PC-3 (cell line): ENCODE data around the gene KNDC1. TPM values are rescaled to one million over a fixed set of nuclear protein-coding genes. Genes with fewer than 3 reads are reported as not detected.

ENCODE experiments used
- ATAC-seq: fragments of 200-7000 bp; cut with Tn5 transposase; 2 replicates; pipeline ENCODE4 v1.9.1; 2020; ENCODE audit warnings: mild to moderate bottlenecking, moderate library complexity
- BruUV-seq: library from RNA; stranded (reverse); fragments of 400-500 nt; replicated peaks from 2 replicates; lab custom pipeline; 2021; lab: Mats Ljungman, UMichigan
- CTCF ChIA-PET: fragments of 300-600 bp; sonication (Branson Sonifier 250); formaldehyde crosslinking; loops from one replicate; lab custom pipeline; 2022; ENCODE audit warnings: antibody characterized with exemption; lab: Charles Lee
- POLR2A ChIA-PET: fragments of 300-600 bp; sonication (Branson Sonifier 250); formaldehyde crosslinking; loops from one replicate; lab custom pipeline; 2022; ENCODE audit warnings: antibody characterized with exemption; ENCODE audit not compliant: unreplicated experiment; lab: Charles Lee
- DNase-seq: peaks from one replicate; pipeline ENCODE4 v3.0.0-alpha.2; 2015
- H2AFZ ChIP-seq: fragments of 300-600 bp; sonication (generic); 2 replicates; pipeline ENCODE4 v1.6.0; 2016; ENCODE audit warnings: antibody characterized with exemption, low read length
- H3F3A ChIP-seq: fragments of 300-600 bp; sonication (generic); one replicate; pipeline ENCODE4 v1.6.0; 2017; ENCODE audit warnings: antibody characterized with exemption, low read length, control low read depth, mild to moderate bottlenecking; ENCODE audit not compliant: unreplicated experiment
- H3K27ac ChIP-seq: fragments of 300-600 bp; sonication (generic); 2 replicates; pipeline ENCODE4 v1.5.1; 2016; ENCODE audit warnings: mild to moderate bottlenecking, low read length
- H3K27me3 ChIP-seq: fragments of 300-600 bp; sonication (generic); 2 replicates; pipeline ENCODE4 v1.6.1; 2016; ENCODE audit warnings: low read length, mixed read lengths
- H3K36me3 ChIP-seq: fragments of 300-600 bp; sonication (generic); 2 replicates; pipeline ENCODE4 v1.6.1; 2016; ENCODE audit warnings: low read depth, mixed run types, low read length, mixed read lengths
- H3K4me1 ChIP-seq: fragments of 300-600 bp; sonication (generic); 2 replicates; pipeline ENCODE4 v1.5.1; 2016; ENCODE audit warnings: low read length; ENCODE audit not compliant: insufficient read depth
- H3K4me2 ChIP-seq: fragments of 300-600 bp; sonication (generic); 2 replicates; pipeline ENCODE4 v1.6.0; 2016; ENCODE audit warnings: low read length
- H3K4me3 ChIP-seq: fragments of 300-600 bp; sonication (generic); 2 replicates; pipeline ENCODE4 v1.5.1; 2016; ENCODE audit warnings: mild to moderate bottlenecking, low read length, mixed read lengths
- H3K79me2 ChIP-seq: fragments of 300-600 bp; sonication (generic); 2 replicates; pipeline ENCODE4 v1.6.1; 2017; ENCODE audit warnings: low read length, mixed read lengths
- H3K9ac ChIP-seq: fragments of 300-600 bp; sonication (generic); 2 replicates; pipeline ENCODE4 v1.6.0; 2016; ENCODE audit warnings: mild to moderate bottlenecking, low read length
- H3K9me2 ChIP-seq: fragments of 300-600 bp; sonication (generic); replicated peaks from 2 replicates; pipeline ENCODE4 v1.6.1; 2016; ENCODE audit warnings: mixed run types, low read length, mixed read lengths
- H3K9me3 ChIP-seq: fragments of 300-600 bp; sonication (generic); 2 replicates; pipeline ENCODE4 v1.6.1; 2016; ENCODE audit warnings: low read length, mixed read lengths
- H4K20me1 ChIP-seq: fragments of 300-600 bp; sonication (generic); 2 replicates; pipeline ENCODE4 v1.6.1; 2016; ENCODE audit warnings: low read length, mixed read lengths
- CTCF ChIP-seq: fragments of 300-600 bp; sonication (generic); conservative IDR thresholded peaks from 2 replicates; pipeline ENCODE4 v1.5.1; 2017; ENCODE audit warnings: antibody characterized with exemption, low read depth, mild to moderate bottlenecking, low read length
- EZH2 ChIP-seq: fragments of 300-600 bp; sonication (generic); IDR thresholded peaks from one replicate; pipeline ENCODE4 v1.6.1; 2017; ENCODE audit warnings: antibody characterized with exemption, mild to moderate bottlenecking, low read length; ENCODE audit not compliant: unreplicated experiment
- EZH2phosphoT487 ChIP-seq: fragments of 300-600 bp; sonication (generic); IDR thresholded peaks from 2 replicates; pipeline ENCODE4 v1.6.1; 2018; ENCODE audit warnings: mild to moderate bottlenecking, antibody characterized with exemption, low read length, borderline replicate concordance
- intact Hi-C: fragments of 100-400 bp; cut with micrococcal nuclease; formaldehyde crosslinking; loops from 2 replicates; pipeline ENCODE4 v1.9.0; 2023
- total RNA-seq: library from RNA; depleted of rRNA; stranded (reverse); fragments of >200 nt; gene quantifications from 2 replicates; pipeline ENCODE4 v1.2.3, GENCODE V29; 2014

Gene KNDC1
- total RNA-seq, 1 experiment from 2014 or later: not detected

- Histone ChIP-seq H3K9ac (no peak overlapping the region), H3K4me2 (no peak overlapping the region), H4K20me1 (no peaks in the 10 kb centered on the region), H3K79me2 (no peaks in the 10 kb centered on the region), H3K9me3 (no peaks in the 10 kb centered on the region), H3F3A (no peaks in the 10 kb centered on the region), H3K4me1 (no peaks in the 10 kb centered on the region), H3K9me2 (no peaks in the 10 kb centered on the region), H2AFZ (no peak overlapping the region), H3K36me3 (no peaks in the 10 kb centered on the region), H3K27me3 (peaks cover 45% of the 10 kb centered on the region), H3K4me3 (no peak overlapping the region), H3K27ac (no peak overlapping the region)
- ATAC-seq (no peak), DNase-seq (no peak)
- ChIA-PET POLR2A (no interaction called here), CTCF (no interaction called here)
- intact Hi-C loops: no loop called here
- no TSS peak for BruUV-seq
- TF ChIP-seq CTCF (no peak), EZH2 (no peak), EZH2phosphoT487 (no peak)
Observed at GRCh38 chr10:133195096-133195495, 35.1 kb downstream of the KNDC1 start.

GRCh38 chr10:133195611-133196010 lies 35.6 kb downstream of the KNDC1 start:
- Histone ChIP-seq H3K27ac (no peak overlapping the region), H3K9ac (no peak overlapping the region), H3K4me1 (no peaks in the 10 kb centered on the region), H3K36me3 (no peaks in the 10 kb centered on the region), H3K4me2 (no peak overlapping the region), H2AFZ (no peak overlapping the region), H3K4me3 (no peak overlapping the region), H3K9me2 (no peaks in the 10 kb centered on the region), H3K9me3 (no peaks in the 10 kb centered on the region), H3K79me2 (no peaks in the 10 kb centered on the region), H3F3A (no peaks in the 10 kb centered on the region), H4K20me1 (no peaks in the 10 kb centered on the region), H3K27me3 (peaks cover 41% of the 10 kb centered on the region)
- intact Hi-C loops: no loop called here
- ChIA-PET POLR2A (no interaction called here), CTCF (no interaction called here)
- DNase-seq (no peak), ATAC-seq (no peak)
- TF ChIP-seq CTCF (no peak), EZH2phosphoT487 (no peak), EZH2 (no peak)
- BruUV-seq: no TSS peak

DNA sequence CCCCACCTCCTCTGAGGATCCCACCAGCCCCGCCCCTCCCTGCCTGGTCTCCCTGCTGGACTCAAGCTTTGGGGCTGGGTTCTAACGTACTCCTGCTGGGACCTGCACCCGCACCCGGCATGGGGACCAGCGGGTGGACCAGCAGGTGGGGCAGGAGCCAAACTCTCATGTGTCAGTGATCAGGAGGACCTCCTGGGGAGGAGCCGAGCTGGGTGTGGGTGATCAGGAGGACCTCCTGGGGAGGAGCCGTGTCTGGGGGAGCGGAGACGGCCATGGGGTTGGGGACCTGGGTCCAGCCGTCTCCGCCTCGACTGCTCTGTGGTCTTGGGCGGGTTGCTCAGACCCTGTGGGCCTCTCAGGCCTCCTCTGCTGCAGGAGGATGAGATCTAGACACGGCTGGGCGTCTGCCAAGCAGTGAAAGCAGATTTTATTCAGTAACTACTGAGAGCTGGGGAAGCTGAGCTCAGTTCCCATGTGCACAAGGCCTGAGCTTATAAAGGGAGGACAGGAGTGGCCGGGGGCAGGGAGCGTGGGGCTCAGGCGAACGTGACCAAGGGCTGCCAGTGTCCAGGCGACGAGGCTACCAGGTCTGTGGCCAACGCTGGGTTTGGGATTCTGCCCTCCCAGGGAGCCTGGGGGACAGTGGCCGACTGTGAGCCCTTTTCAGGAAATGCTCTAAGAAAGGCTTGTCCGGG lies 36.3 kb downstream of the KNDC1 start:
- ATAC-seq (no peak), DNase-seq (no peak)
- BruUV-seq: no TSS peak
- Histone ChIP-seq H3F3A (no peaks in the 10 kb centered on the region), H3K4me3 (no peak overlapping the region), H4K20me1 (no peaks in the 10 kb centered on the region), H3K27ac (no peak overlapping the region), H3K79me2 (no peaks in the 10 kb centered on the region), H3K4me1 (no peaks in the 10 kb centered on the region), H3K9me2 (no peaks in the 10 kb centered on the region), H3K36me3 (no peaks in the 10 kb centered on the region), H3K4me2 (no peak overlapping the region), H2AFZ (no peak overlapping the region), H3K9ac (no peak overlapping the region), H3K9me3 (no peaks in the 10 kb centered on the region), H3K27me3 (peaks cover 47% of the 10 kb centered on the region)
- intact Hi-C loops: no loop called here
- ChIA-PET CTCF (no interaction called here), POLR2A (no interaction called here)
- no peak for TF ChIP-seq EZH2phosphoT487
- TF ChIP-seq EZH2: no peak
- no peak for TF ChIP-seq CTCF
